Pancreas (tissue), 10 donors: ENCODE results near the gene CLDN8. TPM values are rescaled to one million over a fixed set of nuclear protein-coding genes. Genes with fewer than 3 reads are reported as not detected.

Experiments used
- ATAC-seq, 4 donors: fragments of 200-7000 bp; cut with Tn5 transposase; one replicate each; pipeline versions ENCODE4 v1.8.0 to v1.9.1; 2020; ENCODE audit warnings: mild to moderate bottlenecking in 4 of 4, moderate library complexity in 4 of 4
- DNase-seq, 6 donors: peaks; one replicate each; pipeline ENCODE4 v3.0.0-alpha.2; 2020
- FAIRE-seq: peaks from 2 replicates; lab custom pipeline; 2012; peaks lifted over from hg19 to GRCh38; lab: Jason Lieb, UNC
- H3K27ac ChIP-seq, 4 donors: fragments of 200-600 bp; sonication (generic); 1 replicate in 3 of 4; 2 replicates in 1 of 4; pipeline versions ENCODE4 v1.5.0 to v1.8.0; 2020
- H3K27me3 ChIP-seq, 4 donors: fragments of 200-600 bp; one replicate each; pipeline ENCODE4 v1.8.0; 2021
- H3K36me3 ChIP-seq, 3 donors: fragments of 200-600 bp; sonication (generic) in 1 of 3; one replicate each; pipeline versions ENCODE4 v1.5.0 to v1.8.0; 2020 to 2021
- H3K4me1 ChIP-seq, 3 donors: fragments of 200-600 bp; one replicate each; pipeline ENCODE4 v1.8.0; 2021
- H3K4me3 ChIP-seq, 4 donors: fragments of 200-600 bp; sonication (generic) in 2 of 4; one replicate each; pipeline versions ENCODE4 v1.5.0 to v1.8.0; 2020 to 2021
- H3K9me3 ChIP-seq, 4 donors: fragments of 200-600 bp; one replicate each; pipeline ENCODE4 v1.8.0; 2021
- CTCF ChIP-seq, 4 donors: fragments of 200-600 bp; sonication (generic) in 3 of 4; IDR thresholded peaks; one replicate each; pipeline versions ENCODE4 v1.5.0 to v1.8.0; 2021; ENCODE audit warnings: antibody characterized with exemption in 4 of 4
- WGBS, 2 donors: extraction: QIAGEN DNeasy Blood & Tissue Kit; methylation state at CpG; one replicate each; pipeline ENCODE4 v1.1.7; 2013; 5-methylcytosine and 5-hydroxymethylcytosine counted together
- intact Hi-C, 3 donors: fragments of 100-400 bp; cut with DNase I; formaldehyde crosslinking; loops; one replicate each; pipeline versions ENCODE4 v1.11.1 to v1.14.2; 2022
- polyA plus RNA-seq, 2 donors: library from polyadenylated mRNA; stranded (reverse); fragments of 200-250 nt; gene quantifications; one replicate each; pipeline ENCODE4 v1.2.3, GENCODE V29; 2013
- total RNA-seq, 6 donors: library from RNA; stranded (reverse); fragmentation: NEBNext Ultra II Directional in 4 of 6; extraction: Animal tissue kit (Norgen Biotek cat#: 25700) in 4 of 6; gene quantifications; one replicate each; pipeline versions ENCODE4 v1.2.1 to v1.2.4, GENCODE V29; 2021 to 2023
- donor health status: healthy with polysubstance abuse.
- donor health status: DM: no; HTN: no; CAD: no; lungs with moderate emphysema.
- donor health status: DM: no; HTN: no; CAD: no.
- donor health status: control.
- donor health status: control.
- donor health status: Bipolar disorder and iron deficiency.
- donor health status: DM: yes; HTN: yes; CAD: no.
- donor health status: DM: no; HTN: no; CAD: no.
- donor health status: DM: no; HTN: no; CAD: no.
- donor health status: DM: yes; HTN: yes; CAD: no.

Gene CLDN8
- total and polyA plus RNA-seq, 8 donors, result 0.09 to 0.22 (median 0.11) TPM; not detected in 4

GRCh38 chr21:30211071-30211470 lies 4.8 kb downstream of the CLDN8 start:
- DNase-seq (no peak), ATAC-seq (no peak), FAIRE-seq (peak; percentile 34)
- Histone ChIP-seq H3K4me1 (no peaks in the 10 kb centered on the region), H3K4me3 (no peak overlapping the region), H3K9me3 (no peaks in the 10 kb centered on the region), H3K27ac (no peak overlapping the region), H3K27me3 (no peaks in the 10 kb centered on the region), H3K36me3 (no peaks in the 10 kb centered on the region)
- WGBS, 2 donors, result 40 to 49% methylated on average over 1 of the region's 1 CpG
- no peak for TF ChIP-seq CTCF (IDR thresholded peaks at IDR 0.05)
- intact Hi-C loops, result no loop called here

GRCh38 chr21:30209601-30210000 lies 6.3 kb downstream of the CLDN8 start:
- H3K27ac ChIP-seq, result no peak overlapping the region
- intact Hi-C loops, result no loop called here
- H3K27me3 ChIP-seq, result no peaks in the 10 kb centered on the region
- DNase-seq (no peak), ATAC-seq (no peak), FAIRE-seq (no peak)
- H3K4me1 ChIP-seq, result no peaks in the 10 kb centered on the region
- H3K36me3 ChIP-seq, result no peaks in the 10 kb centered on the region
- WGBS, 2 donors, result 56 to 61% methylated on average over 5 of the region's 5 CpGs
- H3K4me3 ChIP-seq, result no peak overlapping the region
- no peak for TF ChIP-seq CTCF (IDR thresholded peaks at IDR 0.05)
- H3K9me3 ChIP-seq, result no peaks in the 10 kb centered on the region

- Histone ChIP-seq H3K36me3 (no peaks in the 10 kb centered on the region), H3K9me3 (no peaks in the 10 kb centered on the region), H3K27ac (no peak overlapping the region), H3K27me3 (no peaks in the 10 kb centered on the region), H3K4me3 (no peak overlapping the region), H3K4me1 (no peaks in the 10 kb centered on the region)
- FAIRE-seq, result no peak
- DNase-seq, result no peak
- TF ChIP-seq CTCF (IDR thresholded peaks at IDR 0.05), result no peak
- no peak for ATAC-seq
- intact Hi-C loops, result no loop called here
- 93 to 95% methylated on average over 1 of the region's 1 CpG for WGBS, 2 donors
Measured at GRCh38 chr21:30207252-30207579, 8.7 kb downstream of the CLDN8 start.

- no peak for TF ChIP-seq CTCF (IDR thresholded peaks at IDR 0.05)
- no peak for ATAC-seq
- H3K4me1 ChIP-seq, result no peaks in the 10 kb centered on the region
- intact Hi-C loops, result no loop called here
- no peak overlapping the region for H3K27ac ChIP-seq
- no peak for DNase-seq
- FAIRE-seq, result no peak
- no peaks in the 10 kb centered on the region for H3K9me3 ChIP-seq
- no peaks in the 10 kb centered on the region for H3K27me3 ChIP-seq
- H3K4me3 ChIP-seq, result no peak overlapping the region
- 66 to 76% methylated on average over 7 of the region's 7 CpGs for WGBS, 2 donors
- no peaks in the 10 kb centered on the region for H3K36me3 ChIP-seq
Measured at GRCh38 chr21:30206551-30207251, 9.2 kb downstream of the CLDN8 start.

- Histone ChIP-seq H3K27me3 (no peaks in the 10 kb centered on the region), H3K4me3 (no peak overlapping the region), H3K9me3 (no peaks in the 10 kb centered on the region), H3K4me1 (no peaks in the 10 kb centered on the region), H3K36me3 (no peaks in the 10 kb centered on the region), H3K27ac (no peak overlapping the region)
- DNase-seq, result no peak
- intact Hi-C loops, result no loop called here
- FAIRE-seq, result no peak
- no peak for ATAC-seq
- no peak for TF ChIP-seq CTCF (IDR thresholded peaks at IDR 0.05)
- WGBS, 2 donors, result 31 to 38% methylated on average over 2 of the region's 2 CpGs
Measured at GRCh38 chr21:30200000-30200399, 15.9 kb downstream of the CLDN8 start.
